Measurements from ENCODE around the gene HIGD2A.

The HIGD2A gene

GRCh38 chr5:176414704-176415103, 26.2 kb downstream of the HIGD2A start:
- H3K27ac ChIP-seq: peak overlapping the region; percentile 78; the same call in 1 of the 2 replicates
- TF ChIP-seq ZFX (IDR thresholded peaks at IDR 0.05; ENCODE audit: borderline replicate concordance): no peak
- TF ChIP-seq CTCF (IDR thresholded peaks at IDR 0.05): no peak

DNA sequence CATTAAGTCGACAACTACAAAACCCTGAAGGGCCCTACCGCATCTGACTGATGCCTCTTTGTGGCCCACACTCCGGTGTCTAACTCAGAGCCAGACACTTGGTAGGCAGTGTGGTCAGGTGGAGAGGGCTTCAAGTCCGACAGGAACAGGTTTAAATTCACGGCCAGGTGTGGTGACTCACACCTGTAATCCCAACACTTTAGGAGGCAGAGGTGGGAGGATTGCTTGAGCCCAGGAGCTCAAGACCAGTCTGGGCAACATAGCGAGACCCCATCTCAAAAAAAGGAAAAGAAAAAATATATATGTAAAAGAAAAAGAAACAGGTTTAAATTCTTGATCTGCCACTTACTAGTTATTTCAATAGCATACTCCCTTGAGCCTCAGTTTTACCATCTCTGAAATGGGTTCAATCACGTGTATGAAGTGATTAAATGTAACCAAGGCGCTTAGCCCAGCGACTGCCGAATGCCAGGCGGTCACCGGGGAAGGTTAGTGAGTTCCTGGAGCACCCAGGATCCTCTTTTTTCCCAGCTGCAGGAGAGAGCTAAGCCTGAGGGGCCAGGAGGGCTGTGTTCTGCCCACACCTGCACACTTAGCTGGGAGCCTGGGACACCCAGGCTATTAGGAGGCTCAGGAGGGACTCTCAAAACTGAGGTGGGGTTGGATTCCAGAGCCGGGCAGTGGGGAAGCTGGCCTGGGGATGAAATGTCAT, 26.8 kb downstream of the HIGD2A start:
- peak overlapping the region; percentile 78 for H3K27ac ChIP-seq
- no peak for TF ChIP-seq ZFX (IDR thresholded peaks at IDR 0.05; ENCODE audit: borderline replicate concordance)
- no peak for TF ChIP-seq CTCF (IDR thresholded peaks at IDR 0.05)

- TF ChIP-seq CTCF (IDR thresholded peaks at IDR 0.05) (peak; percentile 97), ZFX (IDR thresholded peaks at IDR 0.05; ENCODE audit: borderline replicate concordance) (no peak)
- peak within 1 kb of the TSS; percentile 78 for H3K27ac ChIP-seq
Observed at GRCh38 chr5:176415952-176416924, 27.7 kb downstream of the HIGD2A start, which contains the start of gene CLTB. Gene CLTB, minus strand, starts transcription at chr5:176416539. Its CDS starts 176 bp downstream, at chr5:176416363.

GRCh38 chr5:176416965-176417364, 28.4 kb downstream of the HIGD2A start:
- peak overlapping the region; percentile 78 for H3K27ac ChIP-seq
- TF ChIP-seq ZFX (IDR thresholded peaks at IDR 0.05; ENCODE audit: borderline replicate concordance): no peak
- no peak for TF ChIP-seq CTCF (IDR thresholded peaks at IDR 0.05)

DNA sequence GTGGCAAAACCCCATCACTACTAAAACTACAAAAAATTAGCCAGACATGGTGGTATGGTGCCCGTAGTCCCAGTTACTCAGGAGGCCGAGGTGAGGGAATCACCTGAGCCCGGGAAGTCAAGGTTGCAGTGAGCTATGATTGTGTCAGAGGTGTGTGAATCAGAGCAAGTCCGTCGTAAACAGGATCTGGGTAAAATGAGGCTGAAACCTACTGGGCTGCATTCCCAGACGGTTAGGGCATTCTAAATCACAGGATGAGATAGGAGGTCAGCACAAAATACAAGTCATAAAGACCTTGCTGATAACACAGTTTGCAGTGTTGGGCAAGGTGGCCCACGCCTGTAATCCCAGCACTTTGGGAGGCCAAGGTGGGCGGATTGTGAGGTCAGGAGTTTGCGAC, 29.7 kb downstream of the HIGD2A start:
- no peak overlapping the region for H3K27ac ChIP-seq
- TF ChIP-seq ZFX (IDR thresholded peaks at IDR 0.05; ENCODE audit: borderline replicate concordance) (no peak), CTCF (IDR thresholded peaks at IDR 0.05) (no peak)

- H3K27ac ChIP-seq: no peak overlapping the region
- TF ChIP-seq CTCF (IDR thresholded peaks at IDR 0.05) (no peak), ZFX (IDR thresholded peaks at IDR 0.05; ENCODE audit: borderline replicate concordance) (no peak)
Observed at GRCh38 chr5:176420086-176420485, 31.5 kb downstream of the HIGD2A start.
